ENCODE measurements around the gene TGFB1I1.

Gene TGFB1I1

GRCh38 chr16:31451201-31451600, 20.8 kb upstream of the TGFB1I1 start:
- ChIA-PET CTCF (interaction anchor here (0.8 to 11.7 kb wide), 13 partner anchors 9 to 497 kb away, joined by 3 to 134 read pairs (median 3); partner anchors contain the start of genes HSD3B7, RUSF1 and ZNF843), POLR2A (interaction anchor here (0.7 to 2.3 kb wide), 3 partner anchors 8 to 333 kb away, joined by 3 to 15 read pairs (median 3); partner anchors contain the start of genes KAT8 and ZNF843)
- DNase-seq (ENCODE audit: low read depth, low spot score), result no peak
- TF ChIP-seq, protein P1, sequence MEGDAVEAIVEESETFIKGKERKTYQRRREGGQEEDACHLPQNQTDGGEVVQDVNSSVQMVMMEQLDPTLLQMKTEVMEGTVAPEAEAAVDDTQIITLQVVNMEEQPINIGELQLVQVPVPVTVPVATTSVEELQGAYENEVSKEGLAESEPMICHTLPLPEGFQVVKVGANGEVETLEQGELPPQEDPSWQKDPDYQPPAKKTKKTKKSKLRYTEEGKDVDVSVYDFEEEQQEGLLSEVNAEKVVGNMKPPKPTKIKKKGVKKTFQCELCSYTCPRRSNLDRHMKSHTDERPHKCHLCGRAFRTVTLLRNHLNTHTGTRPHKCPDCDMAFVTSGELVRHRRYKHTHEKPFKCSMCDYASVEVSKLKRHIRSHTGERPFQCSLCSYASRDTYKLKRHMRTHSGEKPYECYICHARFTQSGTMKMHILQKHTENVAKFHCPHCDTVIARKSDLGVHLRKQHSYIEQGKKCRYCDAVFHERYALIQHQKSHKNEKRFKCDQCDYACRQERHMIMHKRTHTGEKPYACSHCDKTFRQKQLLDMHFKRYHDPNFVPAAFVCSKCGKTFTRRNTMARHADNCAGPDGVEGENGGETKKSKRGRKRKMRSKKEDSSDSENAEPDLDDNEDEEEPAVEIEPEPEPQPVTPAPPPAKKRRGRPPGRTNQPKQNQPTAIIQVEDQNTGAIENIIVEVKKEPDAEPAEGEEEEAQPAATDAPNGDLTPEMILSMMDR (IDR thresholded peaks at IDR 0.05; ENCODE audit: insufficient read depth, low read length, missing control alignments), result no peak
- no peak overlapping the region for H3K4me3 ChIP-seq (ENCODE audit: low read depth, low read length)

GRCh38 chr16:31451681-31452351, 20.1 kb upstream of the TGFB1I1 start:
- TF ChIP-seq, protein P1 (IDR thresholded peaks at IDR 0.05; ENCODE audit: insufficient read depth, low read length, missing control alignments), result peak; percentile 87
- H3K4me3 ChIP-seq (ENCODE audit: low read depth, low read length), result no peak overlapping the region
- POLR2A ChIA-PET, result interaction anchor here (0.7 to 2.3 kb wide), 3 partner anchors 9 to 334 kb away, joined by 3 to 15 read pairs (median 3); partner anchors contain the start of genes KAT8 and ZNF843
- CTCF ChIA-PET, result interaction anchor here (0.8 to 11.7 kb wide), 13 partner anchors 9 to 497 kb away, joined by 3 to 134 read pairs (median 3); partner anchors contain the start of genes HSD3B7, RUSF1 and ZNF843
- DNase-seq (ENCODE audit: low read depth, low spot score), result no peak

DNA sequence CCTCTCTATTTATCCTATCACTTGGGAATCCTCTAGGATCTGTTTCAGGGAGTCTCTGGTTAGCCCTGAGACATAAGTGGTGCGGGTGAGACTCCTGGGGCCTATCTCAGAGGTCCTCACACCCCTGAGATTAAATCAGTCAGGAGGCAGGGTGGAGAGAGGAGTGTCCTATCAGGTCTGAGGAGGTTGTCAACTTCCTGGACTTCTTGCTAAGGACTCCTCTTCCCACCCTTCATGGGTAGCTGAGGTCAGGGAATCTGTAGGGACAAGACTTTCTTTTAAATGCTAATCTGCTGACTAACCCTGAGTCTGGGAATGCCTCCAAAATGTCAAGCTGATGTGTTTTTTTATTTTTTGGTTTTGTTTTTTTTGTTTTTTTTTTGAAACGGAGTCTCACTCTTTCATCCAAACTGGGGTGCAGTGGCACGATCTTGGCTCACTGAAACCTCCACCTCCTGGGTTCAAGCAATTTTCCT, 19.3 kb upstream of the TGFB1I1 start:
- POLR2A ChIA-PET, result interaction anchor here (0.9 to 2.3 kb wide), 3 partner anchors 9 to 335 kb away, joined by 3 to 15 read pairs (median 4); partner anchors contain the start of genes FUS, KAT8 and ZNF843
- TF ChIP-seq, protein P1 (IDR thresholded peaks at IDR 0.05; ENCODE audit: insufficient read depth, low read length, missing control alignments), result no peak
- DNase-seq (ENCODE audit: low read depth, low spot score), result peak; percentile 82
- CTCF ChIA-PET, result interaction anchor here (0.5 to 11.7 kb wide), 8 partner anchors 8 to 468 kb away, joined by 3 to 134 read pairs (median 4); partner anchors contain the start of genes HSD3B7 and ZNF843
- 0 out of 2 replicates have a peak overlapping the region, but pooled peaks have one; percentile 1 for H3K4me3 ChIP-seq (ENCODE audit: low read depth, low read length)

DNA sequence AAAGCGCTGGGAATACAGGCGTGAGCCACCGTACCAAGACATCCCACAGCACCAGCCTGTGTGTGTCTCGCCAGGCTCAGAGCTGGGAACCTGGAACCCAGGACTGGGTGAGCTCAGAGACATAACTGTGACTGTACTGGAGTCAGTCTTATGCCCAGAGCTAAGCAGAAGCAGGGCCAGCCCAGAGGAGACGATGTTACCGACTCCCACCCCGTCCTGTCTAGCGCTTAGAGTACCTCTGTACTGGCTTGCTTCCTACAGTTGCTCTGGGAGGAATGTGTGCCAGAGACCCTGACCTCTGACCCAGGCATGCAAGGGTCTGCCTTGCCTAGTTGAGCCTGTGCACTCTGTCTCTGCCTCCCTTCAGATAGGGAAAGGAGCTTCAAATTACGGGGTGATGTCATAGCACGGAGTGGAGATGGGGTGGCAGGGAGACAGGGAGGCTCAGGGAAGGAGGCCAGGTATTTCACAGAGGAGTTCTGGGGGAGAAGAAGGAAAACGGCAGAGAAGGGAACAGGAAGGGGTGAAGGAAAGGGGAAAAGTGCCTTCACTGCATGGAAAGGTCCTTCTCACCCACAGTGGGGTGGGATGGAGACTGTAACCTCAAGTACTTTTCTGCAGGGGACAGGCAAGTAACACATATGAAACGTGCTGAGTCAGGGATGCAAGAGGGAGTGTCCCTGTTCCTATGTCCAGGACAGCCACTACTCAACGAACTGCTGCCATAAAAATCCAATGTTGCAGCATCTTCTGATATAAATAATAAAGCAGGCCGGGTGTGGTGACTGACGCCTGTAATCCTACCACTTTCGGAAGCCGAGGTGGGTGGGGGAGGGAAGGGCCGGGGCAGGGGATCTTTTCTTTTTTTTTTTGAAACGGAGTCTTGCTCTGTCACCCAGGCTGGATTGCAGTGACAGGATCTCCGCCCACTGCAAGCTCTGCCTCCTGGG, 18.4 kb upstream of the TGFB1I1 start:
- CTCF ChIA-PET, result interaction anchor here (0.5 to 11.7 kb wide), 7 partner anchors 7 to 469 kb away, joined by 3 to 134 read pairs (median 5); partner anchors contain the start of genes HSD3B7 and ZNF843
- POLR2A ChIA-PET, result interaction anchor here (0.5 to 2.3 kb wide), 5 partner anchors 10 to 409 kb away, joined by 3 to 15 read pairs (median 3); partner anchors contain the start of genes FUS, KAT8 and ZNF843
- no peak for DNase-seq (ENCODE audit: low read depth, low spot score)
- H3K4me3 ChIP-seq (ENCODE audit: low read depth, low read length), result no peak overlapping the region
- TF ChIP-seq, protein P1 (IDR thresholded peaks at IDR 0.05; ENCODE audit: insufficient read depth, low read length, missing control alignments), result no peak

DNA sequence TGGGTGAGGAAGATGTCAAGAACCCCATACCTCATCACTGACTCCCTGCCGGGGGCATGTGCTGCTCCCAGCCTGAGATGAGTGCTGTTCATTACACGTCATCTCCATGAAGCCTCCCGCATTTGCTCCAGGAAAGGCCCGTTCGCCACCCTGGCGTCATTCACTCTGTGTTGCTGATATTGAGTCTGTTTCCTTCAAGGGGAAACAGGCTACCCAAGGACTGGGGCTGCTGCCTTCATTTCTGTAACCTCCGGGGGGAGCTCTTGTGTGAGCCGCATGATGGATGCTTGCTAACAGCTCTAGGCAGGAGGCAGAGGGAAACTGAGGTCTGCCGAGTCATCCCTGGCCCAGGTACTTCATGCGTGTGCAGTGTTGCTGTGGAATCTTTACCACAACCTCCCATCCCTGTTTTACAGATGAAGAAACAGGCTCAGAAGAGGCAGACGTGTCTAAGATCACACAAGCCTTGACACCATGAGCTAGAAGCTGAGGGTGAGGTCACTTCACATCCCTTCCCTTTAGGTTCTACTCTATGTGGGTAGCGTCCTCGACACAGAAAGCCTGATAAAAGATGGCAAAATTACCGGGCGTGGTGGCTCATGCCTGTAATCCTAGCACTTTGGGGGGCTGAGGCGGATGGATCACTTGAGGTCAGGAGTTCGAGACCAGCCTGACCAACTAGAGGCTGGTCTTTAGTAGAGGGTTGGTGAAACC, 16.2 kb upstream of the TGFB1I1 start:
- TF ChIP-seq, protein P1 (IDR thresholded peaks at IDR 0.05; ENCODE audit: insufficient read depth, low read length, missing control alignments), result peak; percentile 6
- H3K4me3 ChIP-seq (ENCODE audit: low read depth, low read length), result no peak overlapping the region
- ChIA-PET CTCF (interaction anchor here (0.8 to 11.7 kb wide), 5 partner anchors 8 to 502 kb away, joined by 3 to 134 read pairs (median 3); partner anchors contain the start of gene ZNF843), POLR2A (interaction anchor here (2.2 kb wide), 1 partner anchor 276 kb away, joined by 6 read pairs; the partner anchor contains the start of gene FUS)
- DNase-seq (ENCODE audit: low read depth, low spot score), result no peak

All from AG04449 (cell line).